ENCODE measurements around the gene FOXP1.
A peak's percentile ranks its signal among the peaks of the same experiment; 100 is the strongest.

Gene FOXP1

DNA sequence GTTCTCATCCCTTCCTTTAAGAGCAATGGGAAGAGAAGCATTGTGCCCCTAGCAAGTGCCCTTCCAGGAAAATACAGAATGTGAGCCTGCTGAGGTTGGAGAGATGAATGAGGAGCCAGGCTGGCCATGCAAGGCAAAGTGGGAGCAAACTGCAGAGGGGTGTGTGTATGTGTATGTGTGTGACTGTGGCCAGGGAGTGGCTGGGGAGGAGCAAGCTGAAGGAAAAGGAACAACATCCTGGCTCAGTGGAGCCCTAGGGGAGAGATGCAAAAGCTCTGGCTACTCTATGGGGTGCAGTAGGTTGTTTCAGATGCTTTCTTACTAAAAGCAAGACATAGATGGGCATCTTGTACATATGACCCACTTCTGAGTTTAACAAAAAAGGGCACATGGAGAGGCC is 20.6 kb downstream of the FOXP1 start:
- no peak for DNase-seq

DNA sequence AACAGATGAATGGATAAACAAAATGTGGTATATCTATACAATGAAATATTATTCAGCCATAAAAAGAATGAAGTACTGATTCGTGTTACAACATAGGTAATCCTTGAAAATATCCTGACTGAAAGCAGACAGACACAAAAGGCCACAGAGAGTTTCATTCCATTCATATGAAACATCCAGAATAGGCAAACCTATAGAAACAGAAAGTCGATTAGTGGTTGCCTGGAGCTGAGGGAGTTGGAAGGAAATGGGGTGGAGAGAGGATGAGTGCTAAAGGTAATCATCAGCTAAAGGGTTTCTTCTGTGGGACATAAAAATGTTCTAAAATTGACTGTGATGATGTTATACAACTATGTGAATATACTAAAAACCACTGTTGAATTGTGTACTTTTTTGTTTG is 22.9 kb downstream of the FOXP1 start:
- DNase-seq: no peak

DNA sequence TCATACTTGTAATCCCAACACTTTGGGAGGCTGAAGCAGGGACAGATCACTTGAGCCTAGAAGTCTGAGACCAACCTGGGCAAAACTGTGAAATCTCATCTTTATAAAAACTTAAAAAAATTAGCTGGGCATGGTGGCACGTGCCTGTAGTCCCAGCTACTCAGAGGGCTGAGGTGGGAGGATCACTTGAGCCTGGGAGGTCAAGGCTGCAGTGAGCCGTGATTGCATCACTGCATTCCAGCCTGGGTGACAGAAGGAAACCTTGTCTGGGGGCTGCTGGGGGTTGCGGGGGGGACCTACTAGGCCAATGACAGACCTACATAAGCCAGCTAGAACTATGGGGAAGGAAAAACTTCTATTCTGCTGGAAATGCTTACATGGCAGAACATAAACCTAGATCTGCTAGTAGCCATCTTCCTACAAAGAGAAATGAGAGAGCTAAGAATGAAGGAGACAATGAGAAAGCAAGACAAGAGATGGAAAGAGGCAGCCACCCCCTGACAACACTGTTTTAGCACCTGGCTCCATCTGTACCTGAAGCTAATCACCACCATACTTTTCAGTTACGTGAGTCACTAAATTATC is 23.9 kb downstream of the FOXP1 start:
- no peak for DNase-seq

DNA sequence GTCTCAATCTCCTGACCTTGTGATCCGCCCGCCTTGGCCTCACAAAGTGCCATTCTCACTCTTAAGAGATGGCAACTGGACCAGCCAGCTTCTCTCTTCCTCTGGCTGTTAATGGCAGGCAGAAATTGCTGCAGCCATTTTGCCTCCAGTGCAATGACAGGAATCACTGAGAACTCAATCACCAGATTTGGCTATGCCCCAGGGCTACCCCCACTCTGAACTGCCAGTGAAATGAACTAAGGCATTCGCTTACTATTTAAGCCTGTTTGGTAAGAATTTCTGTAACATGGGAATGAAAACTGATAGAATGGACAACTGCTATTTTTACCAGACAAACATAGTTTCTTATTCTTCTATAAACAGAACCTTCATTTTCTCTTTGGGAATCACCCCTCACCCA is 24.5 kb downstream of the FOXP1 start:
- no peak for DNase-seq

DNA sequence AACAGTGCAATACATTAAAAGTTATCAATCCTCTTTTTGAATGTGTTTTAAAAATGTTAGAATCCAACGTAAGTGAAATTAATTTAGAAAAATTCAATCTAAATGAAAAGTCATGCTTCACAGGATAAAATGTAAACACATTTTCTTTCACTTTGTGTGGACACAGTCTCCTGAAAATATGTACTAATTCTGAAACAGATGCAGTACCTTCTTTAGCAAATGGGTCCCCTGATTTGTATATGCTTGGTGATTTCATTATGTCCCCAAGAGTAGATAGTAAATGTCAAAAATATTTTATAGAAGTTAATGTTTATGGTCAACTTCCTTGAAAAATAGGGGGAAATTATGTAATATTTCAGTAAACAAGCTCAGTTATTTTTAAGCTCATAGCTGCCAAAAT is 28.9 kb downstream of the FOXP1 start:
- no peak for DNase-seq

DNA sequence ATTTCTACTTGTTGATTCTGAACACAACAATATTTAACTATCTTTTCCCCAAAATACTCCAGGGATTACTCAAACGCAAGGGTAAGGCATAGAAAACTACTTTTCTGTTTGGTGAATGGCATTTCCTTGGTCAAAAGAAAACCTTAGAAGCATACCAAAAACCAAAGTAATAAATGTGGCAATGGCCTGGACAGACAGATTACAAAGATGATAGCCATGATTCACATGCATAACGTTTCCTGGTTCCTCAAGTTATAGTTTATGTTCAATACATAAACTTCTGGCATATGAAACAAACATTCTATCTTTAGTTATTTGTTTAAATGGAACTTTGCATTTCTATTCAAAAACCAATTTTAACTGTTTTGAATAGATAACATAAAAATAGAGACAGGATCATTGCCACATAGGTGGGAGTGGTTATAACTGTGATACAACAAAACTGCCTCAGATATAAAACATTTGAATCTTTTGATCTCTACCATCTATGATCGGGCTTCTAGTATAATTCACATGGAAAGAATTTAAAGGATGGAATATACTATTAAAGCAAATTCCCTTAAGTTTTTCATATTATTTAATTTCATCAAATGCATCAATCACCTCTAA is 32.1 kb downstream of the FOXP1 start:
- DNase-seq: no peak

DNA sequence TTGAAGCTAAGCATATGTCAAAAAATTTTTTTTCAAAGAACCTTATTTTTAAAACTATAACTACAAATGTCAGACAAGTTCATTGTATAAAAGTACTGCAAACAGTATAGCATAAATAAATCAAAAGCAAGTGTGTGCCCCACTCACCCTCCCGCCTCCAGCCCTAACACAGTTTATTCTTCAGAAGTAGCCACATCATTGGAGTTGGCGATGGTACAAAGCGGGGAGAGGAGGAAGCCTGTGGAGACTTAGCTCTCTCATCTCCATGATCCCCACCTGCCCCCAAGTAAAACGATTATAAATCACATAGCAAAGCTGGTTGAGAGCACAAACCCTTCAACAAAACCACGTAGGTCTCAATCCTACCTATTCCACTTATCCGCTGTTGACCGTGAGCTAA is 33.6 kb downstream of the FOXP1 start:
- DNase-seq: no peak

DNA sequence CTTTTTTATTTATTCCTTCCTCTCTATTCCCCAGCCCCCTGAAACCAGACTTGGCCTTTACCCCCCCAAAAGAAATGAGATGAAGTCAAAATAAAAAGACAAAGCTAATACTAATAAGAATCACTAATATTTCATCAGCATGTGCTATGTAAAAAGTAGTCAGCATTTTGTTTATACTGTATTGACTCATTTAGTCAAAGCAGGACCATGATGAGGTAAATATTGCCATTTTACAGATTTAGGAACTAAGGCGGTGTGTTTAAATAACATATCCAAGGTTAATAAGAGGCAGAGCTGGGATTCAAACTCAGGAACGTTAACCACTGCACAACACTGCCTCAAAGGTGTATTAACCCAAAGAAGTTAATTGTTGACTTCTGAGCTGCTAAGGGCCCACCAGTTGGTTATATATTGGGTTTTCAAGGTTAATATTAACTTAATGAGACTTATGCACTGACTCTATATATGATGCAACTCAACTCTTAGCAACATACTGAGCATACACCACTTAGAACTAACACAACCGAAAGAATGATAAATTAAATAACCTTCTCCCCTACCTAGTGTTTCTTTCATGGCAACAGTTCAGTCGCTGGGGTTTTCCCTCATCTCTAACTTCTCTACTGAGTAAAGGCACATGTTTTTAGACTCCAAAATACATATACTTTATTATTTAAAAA is 34.7 kb downstream of the FOXP1 start:
- no peak for DNase-seq

DNA sequence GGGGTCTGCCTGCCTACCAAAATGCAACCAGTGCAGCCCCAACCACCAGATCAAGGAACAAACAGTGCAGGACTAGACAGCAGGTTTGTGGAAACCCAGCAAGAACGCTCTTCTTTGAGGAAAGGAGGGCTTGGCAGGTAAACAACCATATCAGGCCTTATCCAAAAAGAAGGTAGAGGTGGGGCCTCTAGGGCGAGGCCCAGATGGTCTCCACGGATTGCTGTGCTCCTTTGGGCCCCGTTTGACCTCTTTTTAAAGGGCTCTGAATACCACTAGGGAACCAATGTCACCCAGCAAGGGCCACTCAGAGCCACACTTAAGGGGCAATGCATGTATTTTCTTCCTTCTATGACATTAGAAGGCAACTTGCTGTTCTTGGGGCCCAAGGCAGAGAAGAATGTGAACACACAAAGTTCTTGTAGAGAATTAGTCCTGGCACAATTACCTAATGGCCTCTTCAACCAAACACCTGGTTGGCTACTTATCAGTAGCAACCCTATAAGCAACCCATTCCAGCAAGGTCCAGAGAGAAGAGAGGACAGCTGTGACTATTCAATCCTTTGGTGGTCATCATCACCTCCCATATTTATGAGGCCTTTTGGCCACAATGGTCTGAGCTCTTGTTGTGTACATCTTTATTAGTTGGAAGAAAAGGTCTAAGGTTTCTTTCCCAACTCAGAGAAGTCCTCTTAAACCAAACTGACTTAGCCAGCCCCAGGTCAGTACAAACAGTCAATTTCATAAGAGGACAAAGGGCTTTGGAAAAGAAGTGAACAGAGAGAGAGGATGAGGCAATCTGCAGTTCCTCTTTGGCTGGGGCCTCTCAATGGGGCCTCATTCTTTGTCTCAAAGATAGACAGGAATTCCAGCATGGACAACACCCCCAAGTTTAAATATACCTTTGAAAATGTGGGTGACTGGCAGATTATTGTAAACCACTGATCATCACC is 36.0 kb downstream of the FOXP1 start:
- no peak for DNase-seq

DNA sequence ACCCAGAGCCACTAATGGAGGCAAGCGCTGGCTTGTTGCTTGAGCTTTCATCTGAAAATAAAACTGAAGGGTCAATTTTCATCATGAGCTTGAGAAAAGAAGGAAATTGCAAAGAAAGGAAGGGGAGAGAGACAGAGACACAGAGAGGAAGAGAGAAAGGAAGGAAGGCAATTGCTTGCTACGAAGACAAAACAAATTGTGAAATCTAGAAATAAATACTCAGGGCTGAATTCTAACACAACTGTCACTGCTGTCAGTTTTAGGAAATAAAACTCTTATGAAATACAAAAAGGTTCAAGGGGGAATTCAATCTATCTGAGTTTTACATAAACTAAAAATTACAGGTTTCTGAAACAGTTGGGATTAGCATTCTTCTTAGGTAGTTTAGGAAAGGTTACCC is 36.7 kb downstream of the FOXP1 start:
- DNase-seq: no peak

DNA sequence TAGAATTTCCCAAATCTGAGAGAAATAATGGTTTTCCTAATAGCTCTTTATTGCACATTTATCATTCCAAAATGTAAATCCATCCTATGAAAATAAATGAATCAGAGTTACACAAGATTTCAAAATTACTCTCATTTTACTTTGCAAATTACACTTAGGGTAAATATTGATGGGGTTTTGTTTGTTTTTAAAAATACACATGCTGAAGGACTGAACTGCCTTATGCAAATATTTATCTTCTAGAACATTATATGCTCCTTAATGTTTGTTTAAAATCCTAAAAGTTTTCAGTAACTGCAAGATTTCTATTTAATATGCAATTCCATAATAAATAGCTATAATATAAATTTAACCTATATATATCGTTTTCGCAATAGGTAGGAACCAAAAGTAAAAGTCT is 38.2 kb downstream of the FOXP1 start:
- DNase-seq: no peak

DNA sequence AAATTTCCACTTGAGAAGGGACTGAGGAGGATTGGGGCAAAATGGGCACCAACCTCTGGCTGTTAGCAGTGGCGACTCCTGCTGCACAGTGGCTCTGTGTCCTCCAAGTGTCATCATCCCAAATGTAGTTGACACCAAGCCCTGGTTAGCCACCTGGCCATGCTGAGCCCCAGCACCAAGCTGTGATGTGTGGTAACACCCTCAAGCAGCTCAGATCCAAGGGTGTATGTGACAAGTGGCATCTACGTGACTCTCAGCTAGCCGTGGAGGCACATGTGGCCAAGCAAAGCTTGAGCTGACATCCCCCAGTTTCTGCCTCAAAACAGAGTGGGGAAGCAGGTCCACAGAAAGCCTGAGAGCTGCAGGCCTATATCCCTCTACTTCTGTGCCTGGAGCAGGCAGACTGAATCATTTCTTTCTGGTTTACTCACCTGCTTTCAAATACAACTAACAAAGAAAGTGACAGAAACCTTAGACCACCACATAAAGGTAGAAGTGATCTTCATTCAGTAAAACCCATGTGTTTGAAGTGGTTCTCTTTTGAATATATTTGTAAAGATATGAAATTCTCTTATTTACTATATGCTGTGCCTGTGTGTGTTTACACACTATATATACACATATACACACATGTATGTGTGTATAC is 40.0 kb downstream of the FOXP1 start:
- no peak for DNase-seq

DNA sequence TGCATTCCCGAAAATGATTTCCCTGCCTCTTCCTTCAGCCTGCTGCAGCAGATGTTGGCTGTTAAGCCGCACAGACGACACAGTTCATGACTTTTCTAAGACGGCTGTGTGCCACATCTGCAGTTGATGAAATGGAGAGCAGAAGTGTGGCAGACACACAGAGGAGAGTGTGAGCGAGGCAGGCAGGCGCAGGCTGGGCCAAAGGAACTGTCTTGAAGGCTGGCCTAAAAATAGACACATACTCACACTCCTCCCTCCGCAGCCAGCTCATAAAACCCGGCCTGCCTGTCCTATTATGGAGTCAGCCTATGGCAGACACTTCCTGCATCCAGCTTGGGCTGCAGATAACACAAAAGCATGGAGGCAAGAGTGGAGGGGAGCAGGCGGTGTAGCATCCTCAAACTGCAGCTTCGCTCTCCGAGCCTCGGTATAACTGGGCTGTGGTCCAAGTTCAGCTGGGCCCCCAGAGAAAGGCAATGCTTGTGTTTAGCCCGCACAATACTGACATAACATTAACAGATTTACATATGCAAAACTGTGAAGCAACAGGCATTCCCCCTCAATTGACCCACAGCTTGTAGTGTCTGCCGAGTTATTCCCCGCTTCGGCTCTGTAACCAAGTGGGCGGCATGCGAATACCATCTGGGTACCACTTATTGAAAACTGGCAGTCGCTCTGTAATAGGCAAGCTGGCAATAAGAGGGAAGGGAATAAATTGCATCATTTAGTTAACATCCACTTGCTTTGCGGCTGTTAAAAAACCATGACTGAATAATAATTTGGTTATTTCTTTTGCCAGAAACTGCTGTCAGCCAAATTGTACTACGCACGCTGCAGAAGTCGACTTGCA is 40.8 kb downstream of the FOXP1 start:
- peak; percentile 10 for DNase-seq

DNA sequence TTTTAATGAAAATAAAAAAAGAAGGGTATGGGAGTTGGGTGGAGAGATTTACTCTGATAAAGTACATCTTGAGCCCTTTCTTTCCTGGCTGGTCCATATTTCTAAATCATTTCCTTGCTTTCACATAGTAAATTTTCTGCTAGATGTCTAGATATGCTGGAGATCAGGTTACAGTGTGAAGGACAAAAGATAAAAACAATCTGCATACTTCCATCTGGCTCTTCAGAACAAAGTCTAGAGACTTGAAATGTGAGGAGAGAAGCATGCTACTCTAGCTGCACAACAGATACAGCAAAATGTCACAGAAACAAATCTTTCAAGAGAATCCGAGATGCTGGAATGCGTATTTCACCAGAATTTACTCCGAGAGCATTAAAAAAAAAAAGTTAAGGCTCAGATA is 42.2 kb downstream of the FOXP1 start:
- DNase-seq: no peak

DNA sequence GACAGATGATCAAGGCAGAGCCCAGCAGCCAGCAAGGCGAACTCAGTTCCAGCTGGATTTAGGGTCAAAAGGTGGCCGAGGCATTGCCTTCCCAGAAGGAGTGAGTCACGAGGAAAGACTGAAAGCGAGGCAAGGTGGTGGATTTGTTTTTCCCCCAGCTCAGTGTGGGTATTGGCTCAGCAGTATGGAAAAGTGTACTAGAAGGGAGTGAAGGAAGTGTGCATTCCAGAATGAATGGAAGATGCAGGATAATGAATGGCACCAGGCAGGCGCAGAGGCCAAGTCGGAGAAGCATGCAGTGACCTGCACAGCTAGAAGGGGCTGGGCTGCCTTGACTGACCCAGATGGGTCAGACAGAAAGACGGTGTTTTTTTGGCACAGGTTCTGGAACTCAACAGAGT is 46.3 kb downstream of the FOXP1 start:
- no peak for DNase-seq

DNA sequence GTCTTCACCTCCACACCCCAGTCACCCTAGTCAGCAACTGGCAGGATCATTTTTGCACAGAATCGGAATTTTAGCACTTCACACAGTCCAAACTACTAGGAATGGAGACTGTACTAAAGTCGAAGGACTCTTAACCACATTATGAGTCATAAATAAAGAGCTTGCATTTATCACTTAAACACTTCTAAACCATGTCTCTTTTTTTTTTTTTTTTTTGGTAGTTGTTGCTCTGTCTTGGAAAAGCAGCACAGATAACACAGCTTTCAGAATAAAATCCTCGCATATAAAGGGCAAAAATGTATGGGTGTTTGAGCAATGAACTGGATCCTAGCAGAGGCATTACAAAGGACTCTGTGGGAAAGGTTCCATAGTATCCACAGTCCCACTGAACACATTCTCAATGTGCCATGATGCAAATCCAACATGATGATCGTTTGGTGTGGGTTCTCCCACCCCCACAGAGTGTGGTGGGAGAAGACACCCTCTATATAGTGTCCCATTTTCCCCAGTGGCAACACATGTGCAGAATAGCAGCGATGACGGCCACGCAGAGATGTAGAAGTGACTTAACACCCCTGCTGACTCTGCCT is 47.1 kb downstream of the FOXP1 start:
- no peak for DNase-seq

DNA sequence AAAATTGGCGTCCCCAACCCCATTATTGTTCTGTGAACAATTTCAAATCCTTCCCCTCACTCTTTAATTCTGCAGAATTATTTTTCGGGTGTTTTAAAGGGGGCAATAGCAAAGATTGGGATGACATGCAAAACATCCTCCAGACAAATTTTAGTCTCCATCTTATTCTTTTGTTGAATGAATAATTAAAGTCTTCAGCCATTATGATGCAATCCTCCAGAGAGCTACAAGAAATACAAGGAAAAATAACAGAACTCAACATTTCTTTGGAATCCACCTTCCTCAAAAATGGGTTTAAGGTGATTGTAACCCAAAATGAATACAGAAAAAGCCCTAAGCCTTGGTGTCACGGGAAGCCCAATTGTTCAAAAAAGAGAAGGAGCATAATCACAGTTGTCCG is 49.9 kb downstream of the FOXP1 start:
- no peak for DNase-seq

DNA sequence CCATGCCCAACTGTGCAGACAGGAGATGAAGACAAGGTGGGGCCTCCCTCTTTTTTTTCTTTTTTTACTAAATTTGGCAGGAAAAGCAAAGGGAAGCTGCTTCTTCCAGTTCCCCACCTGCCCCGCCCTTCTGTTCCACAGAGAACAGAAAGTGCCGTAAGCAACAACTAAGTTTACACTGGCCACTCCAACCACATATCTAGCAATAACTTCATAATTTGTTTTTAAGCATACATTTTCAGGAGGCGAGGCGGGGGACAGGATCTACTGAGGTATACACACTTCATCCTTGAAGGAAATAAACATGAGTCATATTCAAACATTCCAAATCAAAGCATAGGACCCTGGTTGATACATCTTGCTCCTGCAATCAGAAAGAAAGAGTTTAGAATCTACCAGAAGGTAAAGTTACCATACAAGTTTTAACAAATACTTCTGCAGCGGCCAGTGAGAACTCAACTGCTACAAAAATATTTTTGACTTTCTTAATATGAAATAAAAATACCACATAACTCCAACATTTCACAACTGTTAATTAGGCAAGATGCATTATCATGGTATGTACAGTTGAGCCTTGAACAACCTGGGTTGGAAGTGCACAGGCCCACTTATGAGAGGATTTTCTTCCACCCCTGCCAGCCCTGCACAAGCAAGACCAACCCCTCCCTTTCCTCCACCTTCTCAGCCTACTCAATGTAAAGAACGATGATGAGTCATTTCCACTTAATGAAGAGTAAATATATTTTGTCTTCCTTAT is 50.7 kb downstream of the FOXP1 start:
- no peak for DNase-seq

DNA sequence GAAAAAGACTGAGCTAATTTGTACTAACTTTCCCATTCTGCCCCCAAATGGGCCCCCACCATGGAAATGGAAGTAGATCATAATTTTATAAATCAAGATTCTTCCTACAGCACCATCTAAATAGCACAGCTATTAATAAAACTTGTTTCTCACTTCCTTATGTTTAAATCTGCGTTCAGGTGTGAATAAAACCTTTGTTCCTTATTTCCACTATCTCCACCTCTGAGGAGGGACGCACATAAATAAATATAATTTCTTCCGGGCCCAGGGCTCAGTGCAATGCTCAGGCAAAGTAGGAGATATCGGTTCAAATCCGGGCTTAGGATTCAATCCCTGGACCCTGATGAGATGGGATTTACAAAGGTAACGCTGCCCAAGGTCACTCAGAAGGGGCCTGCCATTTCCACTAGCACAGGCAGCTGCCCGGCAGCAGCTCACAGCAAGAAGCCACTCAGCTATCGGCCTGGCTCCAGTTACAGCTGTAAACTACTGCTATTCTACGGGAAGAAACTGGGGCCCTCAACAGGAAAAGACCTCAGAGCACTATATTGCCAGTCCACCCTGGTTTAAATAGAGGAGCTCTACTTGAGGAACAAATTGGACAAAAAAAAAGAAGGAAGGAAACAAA is 52.5 kb downstream of the FOXP1 start:
- DNase-seq: no peak

DNA sequence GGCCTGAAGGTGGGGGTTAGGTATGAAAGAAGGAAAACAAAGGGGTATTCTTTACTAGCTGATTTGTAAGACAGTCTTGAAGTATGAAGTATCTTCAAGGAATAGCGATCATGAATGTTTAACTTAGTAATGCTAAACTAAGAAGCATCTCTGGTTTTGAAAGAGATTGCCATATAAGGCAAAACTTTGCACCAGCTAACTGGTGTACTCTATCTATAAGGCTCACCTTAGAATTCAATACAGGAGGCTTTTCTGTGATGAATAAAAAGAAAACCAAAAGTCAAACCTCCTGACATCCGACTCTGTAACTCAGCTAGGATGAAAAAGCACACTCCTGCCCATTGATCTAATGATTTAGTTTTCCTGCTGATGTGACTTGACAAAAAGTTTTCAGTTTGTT is 54.7 kb downstream of the FOXP1 start:
- DNase-seq: no peak
